DND-41 (cell line): Measurements from ENCODE around the gene ZNF304.

Experiments used
- EZH2 ChIP-seq: IDR thresholded peaks from 3 replicates; pipeline ENCODE4 v1.6.1; 2012; ENCODE audit warnings: borderline replicate concordance, low read depth, mild to moderate bottlenecking, moderate library complexity, low read length, inconsistent platforms; ENCODE audit not compliant: severe bottlenecking
- TF ChIP-seq, protein P1 (sequence below): IDR thresholded peaks from 2 replicates; pipeline ENCODE4 v1.5.1; 2012; ENCODE audit warnings: borderline replicate concordance, low read length, moderate library complexity, mild to moderate bottlenecking; ENCODE audit not compliant: poor library complexity, severe bottlenecking; ENCODE audit errors: extremely low read depth

DNA sequence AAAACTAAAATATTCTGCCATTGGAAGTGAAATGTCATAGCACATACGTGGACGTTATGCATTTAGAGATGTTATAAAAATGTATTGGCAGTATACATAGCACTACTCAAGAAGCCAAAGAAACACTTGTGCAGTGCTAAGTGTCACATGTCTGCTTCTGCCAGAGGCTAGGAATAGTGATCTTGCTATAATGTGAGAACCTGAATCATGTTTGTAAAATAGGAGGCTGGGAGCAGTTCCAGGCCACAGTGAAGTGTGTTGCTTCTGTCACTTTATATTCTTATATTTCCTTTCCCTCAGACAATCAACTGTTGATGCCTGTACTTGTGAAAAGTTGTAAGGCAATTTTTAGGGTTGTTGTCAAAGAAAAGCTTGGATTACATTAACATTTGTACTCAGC is 15.7 kb downstream of the ZNF304 start:
- TF ChIP-seq, protein P1, sequence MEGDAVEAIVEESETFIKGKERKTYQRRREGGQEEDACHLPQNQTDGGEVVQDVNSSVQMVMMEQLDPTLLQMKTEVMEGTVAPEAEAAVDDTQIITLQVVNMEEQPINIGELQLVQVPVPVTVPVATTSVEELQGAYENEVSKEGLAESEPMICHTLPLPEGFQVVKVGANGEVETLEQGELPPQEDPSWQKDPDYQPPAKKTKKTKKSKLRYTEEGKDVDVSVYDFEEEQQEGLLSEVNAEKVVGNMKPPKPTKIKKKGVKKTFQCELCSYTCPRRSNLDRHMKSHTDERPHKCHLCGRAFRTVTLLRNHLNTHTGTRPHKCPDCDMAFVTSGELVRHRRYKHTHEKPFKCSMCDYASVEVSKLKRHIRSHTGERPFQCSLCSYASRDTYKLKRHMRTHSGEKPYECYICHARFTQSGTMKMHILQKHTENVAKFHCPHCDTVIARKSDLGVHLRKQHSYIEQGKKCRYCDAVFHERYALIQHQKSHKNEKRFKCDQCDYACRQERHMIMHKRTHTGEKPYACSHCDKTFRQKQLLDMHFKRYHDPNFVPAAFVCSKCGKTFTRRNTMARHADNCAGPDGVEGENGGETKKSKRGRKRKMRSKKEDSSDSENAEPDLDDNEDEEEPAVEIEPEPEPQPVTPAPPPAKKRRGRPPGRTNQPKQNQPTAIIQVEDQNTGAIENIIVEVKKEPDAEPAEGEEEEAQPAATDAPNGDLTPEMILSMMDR = no peak
- no peak for TF ChIP-seq EZH2
